ENCODE measurements around the gene PP2D1.
"Not testable (repeated sequence)": the region's sequence is repeated elsewhere in the genome, so short reads cannot be mapped to it uniquely, and the experiment has no call there.

Gene PP2D1

GRCh38 chr3:20039765-20040547, 27.9 kb upstream of the PP2D1 start, which contains the start of gene KAT2B:
TSS of gene KAT2B (plus strand) at chr3:20040446. CDS start at chr3:20040478, 32 bp downstream.
- DNase-seq (ENCODE audit: low read depth in 2 of 2), result peak; percentile 62 to 78

GRCh38 chr3:20039466-20039764, 27.4 kb upstream of the PP2D1 start:
- no peak for DNase-seq (ENCODE audit: low read depth in 2 of 2)

GRCh38 chr3:20038699-20039465, 26.8 kb upstream of the PP2D1 start:
- no peak for DNase-seq (ENCODE audit: low read depth in 2 of 2)

GRCh38 chr3:20037255-20037996, 25.4 kb upstream of the PP2D1 start:
- no peak for DNase-seq (ENCODE audit: low read depth in 2 of 2)

- no peak for DNase-seq (ENCODE audit: low read depth in 2 of 2)
Measured at GRCh38 chr3:20035019-20035418, 23.0 kb upstream of the PP2D1 start.

- not testable (repeated sequence) for DNase-seq (ENCODE audit: low read depth in 2 of 2)
Measured at GRCh38 chr3:20031939-20032338, 19.9 kb upstream of the PP2D1 start.

GRCh38 chr3:20028905-20029331, 16.9 kb upstream of the PP2D1 start:
- no peak for DNase-seq (ENCODE audit: low read depth in 2 of 2)

- no peak for DNase-seq (ENCODE audit: low read depth in 2 of 2)
Measured at GRCh38 chr3:20027136-20027535, 15.1 kb upstream of the PP2D1 start.

- DNase-seq (ENCODE audit: low read depth in 2 of 2), result no peak
Measured at GRCh38 chr3:20023623-20024405, 11.8 kb upstream of the PP2D1 start.

- DNase-seq (ENCODE audit: low read depth in 2 of 2), result no peak
Measured at GRCh38 chr3:20022954-20023622, 11.0 kb upstream of the PP2D1 start.

- not testable (repeated sequence) for DNase-seq (ENCODE audit: low read depth in 2 of 2)
Measured at GRCh38 chr3:20016076-20016475, 4.0 kb upstream of the PP2D1 start.

GRCh38 chr3:20015525-20015924, 3.5 kb upstream of the PP2D1 start:
- DNase-seq (ENCODE audit: low read depth in 2 of 2), result no peak

- DNase-seq (ENCODE audit: low read depth in 2 of 2), result no peak
Measured at GRCh38 chr3:20013396-20013795, 1.3 kb upstream of the PP2D1 start.

- no peak for DNase-seq (ENCODE audit: low read depth in 2 of 2)
Measured at GRCh38 chr3:20008646-20009045, 3.4 kb downstream of the PP2D1 start.

GRCh38 chr3:20007960-20008359, 4.1 kb downstream of the PP2D1 start:
- DNase-seq (ENCODE audit: low read depth in 2 of 2), result no peak

- no peak for DNase-seq (ENCODE audit: low read depth in 2 of 2)
Measured at GRCh38 chr3:20001932-20002331, 10.1 kb downstream of the PP2D1 start.

- DNase-seq (ENCODE audit: low read depth in 2 of 2), result no peak
Measured at GRCh38 chr3:19997502-19997901, 14.6 kb downstream of the PP2D1 start.

- DNase-seq (ENCODE audit: low read depth in 2 of 2), result no peak
Measured at GRCh38 chr3:19994796-19995195, 17.3 kb downstream of the PP2D1 start.

GRCh38 chr3:19988904-19989303, 23.2 kb downstream of the PP2D1 start:
- not testable (repeated sequence) for DNase-seq (ENCODE audit: low read depth in 2 of 2)

GRCh38 chr3:19972054-19972453, 40.0 kb downstream of the PP2D1 start:
- no peak for DNase-seq (ENCODE audit: low read depth in 2 of 2)

- no peak for DNase-seq (ENCODE audit: low read depth in 2 of 2)
Measured at GRCh38 chr3:19970327-19970726, 41.7 kb downstream of the PP2D1 start.
